NCI-H2196 (cell line): Measurements from ENCODE around the gene KIAA1217.

Source experiments
- DNase-seq: peaks from one replicate; lab custom pipeline; 2025; ENCODE audit not compliant: unreplicated experiment; lab: John Stamatoyannopoulos, UW

KIAA1217 gene

DNA sequence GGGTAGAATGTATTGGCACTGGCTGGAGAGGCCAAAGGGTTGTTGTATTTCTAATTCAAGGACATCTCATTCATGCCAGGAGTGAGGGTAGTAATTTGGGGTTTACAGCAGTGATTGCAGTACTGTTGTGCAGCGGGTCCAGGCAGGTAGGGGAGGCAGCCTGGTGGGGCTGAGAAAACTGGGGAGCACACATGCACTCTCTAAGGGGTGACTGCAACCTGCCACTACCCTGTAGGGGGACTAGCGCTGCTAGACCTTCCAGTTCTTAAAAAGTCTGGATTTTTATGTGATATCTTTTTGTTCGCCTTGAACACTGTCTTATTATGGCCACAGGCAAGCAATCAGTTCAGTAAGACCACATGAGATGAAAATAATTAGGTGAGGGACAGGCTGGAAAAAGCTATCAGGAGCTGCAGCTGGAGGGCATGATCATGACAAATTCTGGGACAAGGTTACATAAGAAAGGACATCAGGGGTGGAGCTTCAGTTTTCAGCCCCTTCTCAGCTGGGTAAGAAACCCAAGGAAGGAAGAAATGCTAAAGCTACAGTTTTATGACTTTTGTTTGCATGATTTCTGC lies 365.7 kb downstream of the KIAA1217 start:
- no peak for DNase-seq

DNA sequence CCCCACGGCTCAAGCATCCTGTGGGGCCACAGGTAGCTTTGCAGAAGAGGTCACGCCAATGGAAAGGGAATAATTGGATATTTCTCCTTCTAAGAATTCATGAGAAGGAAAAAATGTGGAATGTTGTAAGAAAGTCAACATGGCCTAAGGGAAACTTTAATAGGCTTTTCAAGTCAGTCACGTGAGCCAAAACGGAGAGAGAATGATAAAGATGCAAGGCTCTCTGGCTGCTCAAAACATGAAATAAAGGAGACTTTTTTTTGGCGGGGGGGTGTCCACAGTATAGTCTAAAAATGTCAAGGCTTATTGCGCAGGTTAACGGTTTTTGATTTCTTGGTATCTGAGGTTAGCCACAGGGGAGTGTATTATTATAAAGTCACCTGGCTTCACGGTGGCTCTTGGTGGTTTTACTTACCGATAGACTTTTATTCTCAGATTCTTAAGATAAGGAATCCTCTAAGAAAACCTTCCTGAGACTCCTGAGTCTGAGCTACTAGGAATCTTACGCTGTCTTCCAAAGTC lies 366.6 kb downstream of the KIAA1217 start:
- no peak for DNase-seq

DNA sequence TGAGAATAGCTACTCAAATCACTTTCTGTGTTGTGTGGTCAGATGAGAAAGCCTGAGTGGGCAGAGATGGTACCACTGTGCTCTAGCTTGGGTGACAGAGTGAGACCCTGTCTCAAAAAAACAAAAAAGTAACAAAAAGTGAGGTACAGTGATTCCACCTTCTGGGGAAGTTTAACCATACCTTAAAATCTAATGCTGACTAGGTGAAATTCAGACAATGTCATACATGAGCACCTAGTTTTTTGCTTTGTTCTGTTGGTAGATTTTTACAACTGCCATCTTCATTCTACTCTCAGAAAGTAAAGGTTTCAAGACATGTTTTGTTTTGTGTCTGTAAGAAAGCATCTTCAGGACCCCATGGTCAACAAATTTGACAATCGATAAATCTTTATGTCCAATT lies 370.5 kb downstream of the KIAA1217 start:
- no peak for DNase-seq

DNA sequence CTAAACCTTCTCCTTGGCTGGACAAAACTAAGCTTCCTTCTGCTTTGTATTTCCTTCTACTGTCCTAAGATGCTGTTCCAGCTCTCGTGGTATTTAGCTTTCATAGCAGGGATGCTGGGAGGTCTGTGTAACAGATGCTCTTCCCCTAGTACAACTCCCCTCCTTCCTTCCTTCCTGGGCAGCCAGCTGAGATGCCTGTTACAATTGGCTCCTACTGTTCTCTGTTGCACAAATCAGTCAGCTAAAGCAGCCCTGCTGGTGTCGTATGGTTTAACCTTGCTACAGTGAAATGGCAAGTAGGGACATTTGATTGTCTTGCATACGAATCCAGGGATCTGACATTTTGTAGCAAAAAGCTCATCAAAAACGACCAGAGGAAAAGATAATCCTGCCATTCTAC lies 371.0 kb downstream of the KIAA1217 start:
- DNase-seq: no peak

DNA sequence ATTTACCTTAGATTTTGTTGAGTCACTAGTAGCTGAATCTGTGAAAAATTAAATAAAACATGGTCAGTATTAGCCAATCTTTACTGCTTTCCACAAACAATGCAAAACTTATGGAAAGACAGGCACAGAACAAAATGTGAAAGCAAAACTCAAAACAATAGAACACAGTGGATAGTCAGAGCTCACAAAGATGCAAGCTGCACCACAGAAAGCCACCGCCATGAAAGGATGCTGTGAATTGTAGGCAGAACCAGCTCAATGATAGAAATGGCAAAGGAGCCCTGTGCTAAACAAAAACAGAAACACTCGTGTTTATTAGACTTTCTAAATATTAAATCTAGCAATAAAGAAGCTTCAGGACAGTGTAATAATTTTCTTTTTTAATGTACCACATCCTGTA lies 380.3 kb downstream of the KIAA1217 start:
- no peak for DNase-seq

DNA sequence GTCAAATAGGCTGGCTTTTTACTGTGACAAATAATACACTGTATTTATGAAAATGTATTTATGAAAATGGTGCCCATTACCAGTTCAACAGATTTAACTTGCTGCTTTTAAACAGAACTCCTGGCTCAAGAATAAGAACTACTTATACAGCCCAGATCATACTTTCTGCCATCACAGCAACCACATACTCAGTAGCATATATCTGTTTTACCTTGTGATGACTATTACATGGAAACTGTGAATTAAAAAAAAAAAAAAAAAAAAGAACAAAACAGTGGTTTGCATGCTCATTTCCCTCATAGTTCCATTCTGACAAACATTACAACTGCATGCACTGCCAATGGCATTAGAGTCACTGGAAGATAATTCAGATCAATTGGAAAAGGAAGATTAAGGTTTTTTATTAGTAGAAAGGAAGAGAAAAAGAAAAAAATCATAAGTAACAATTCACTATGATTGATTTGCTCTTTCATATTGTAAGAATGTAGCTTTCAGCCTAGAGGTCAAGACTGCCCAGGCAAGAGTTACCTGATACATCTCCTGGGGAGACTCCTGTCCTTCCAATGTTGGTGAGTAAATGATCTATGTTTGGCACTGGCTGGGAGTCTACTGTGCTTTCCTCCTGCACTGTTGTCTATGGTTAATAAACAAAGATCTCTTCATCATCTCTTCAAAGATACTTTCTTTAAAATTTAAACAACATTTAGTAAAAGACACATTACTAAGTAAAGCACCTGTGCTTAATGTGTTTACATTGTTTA lies 381.9 kb downstream of the KIAA1217 start:
- no peak for DNase-seq

DNA sequence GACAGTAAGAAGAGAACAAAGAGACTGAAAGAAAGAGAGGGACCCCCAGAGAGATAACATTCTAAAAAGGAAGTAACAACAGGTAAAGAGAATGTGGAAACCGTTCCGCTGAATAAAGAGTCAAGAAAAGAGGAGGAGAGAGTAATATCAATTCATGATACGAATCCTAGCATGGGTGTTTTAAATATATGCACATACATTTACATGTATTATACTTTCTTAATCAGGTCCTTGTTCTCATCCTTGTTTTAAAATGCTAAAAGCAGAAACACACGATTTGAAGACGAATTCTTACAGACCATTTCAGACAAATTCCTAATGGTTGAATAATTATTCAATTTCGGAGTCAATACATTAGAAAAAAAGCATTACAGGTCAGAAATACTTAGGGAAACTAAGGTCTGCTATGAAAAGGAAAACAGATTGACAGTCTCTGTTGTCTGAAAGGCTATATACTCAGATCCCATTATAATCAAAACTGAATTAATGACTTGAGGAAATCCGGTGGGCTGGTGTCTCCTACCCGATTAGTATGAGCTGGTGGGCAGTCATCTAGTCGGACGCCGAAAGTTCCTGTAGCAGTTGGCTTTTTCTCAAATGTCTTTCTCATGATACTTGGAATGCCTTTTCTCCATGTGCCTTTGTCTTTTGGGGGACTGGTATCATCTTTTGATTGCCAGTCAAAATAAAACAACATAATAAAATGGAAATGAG lies 387.4 kb downstream of the KIAA1217 start:
- DNase-seq: no peak

DNA sequence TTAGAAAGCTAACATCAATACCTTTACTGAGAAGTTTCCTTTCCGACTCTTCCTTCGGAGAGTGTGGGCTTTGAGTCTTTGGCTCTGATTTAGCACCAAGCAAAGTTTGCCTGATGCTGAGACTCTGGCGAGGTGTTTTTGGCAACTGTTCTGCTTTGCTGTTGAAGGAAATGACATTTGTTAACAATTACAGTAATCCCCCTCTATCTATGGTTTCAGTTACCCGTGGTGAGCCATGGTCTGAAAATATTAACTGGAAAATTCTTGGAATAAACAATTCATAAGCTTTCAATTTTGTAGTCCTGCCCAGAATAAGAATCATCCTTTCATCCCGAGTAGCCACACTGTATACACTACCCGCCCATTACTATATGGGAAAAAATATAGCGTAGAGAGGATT lies 388.5 kb downstream of the KIAA1217 start:
- DNase-seq: no peak
